HK-2 (cell line): ENCODE data around the gene ZNF652.
"Not testable (repeated sequence)": the region's sequence is repeated elsewhere in the genome, so short reads cannot be mapped to it uniquely, and the experiment has no call there.

ENCODE experiments used
- DNase-seq: peaks from one replicate; pipeline ENCODE4 v3.0.0-alpha.2; 2018; ENCODE audit not compliant: unreplicated experiment

The ZNF652 gene

GRCh38 chr17:49315551-49316257, 46.3 kb downstream of the ZNF652 start:
- peak; percentile 68 for DNase-seq

- no peak for DNase-seq
Observed at GRCh38 chr17:49312722-49313121, 49.3 kb downstream of the ZNF652 start.

- DNase-seq, result no peak
Observed at GRCh38 chr17:49299996-49300395, 62.1 kb downstream of the ZNF652 start.

- DNase-seq, result no peak
Observed at GRCh38 chr17:49298371-49298976, 63.6 kb downstream of the ZNF652 start.

GRCh38 chr17:49297141-49297540, 64.9 kb downstream of the ZNF652 start:
- DNase-seq, result no peak

GRCh38 chr17:49294122-49294521, 67.9 kb downstream of the ZNF652 start:
- no peak for DNase-seq

GRCh38 chr17:49292901-49293300, 69.1 kb downstream of the ZNF652 start:
- DNase-seq, result no peak

- DNase-seq, result no peak
Observed at GRCh38 chr17:49291929-49292328, 70.1 kb downstream of the ZNF652 start.

GRCh38 chr17:49290690-49291359, 71.2 kb downstream of the ZNF652 start:
- no peak for DNase-seq

- DNase-seq, result no peak
Observed at GRCh38 chr17:49288388-49288787, 73.7 kb downstream of the ZNF652 start.

GRCh38 chr17:49287481-49287880, 74.6 kb downstream of the ZNF652 start:
- DNase-seq, result no peak

- not testable (repeated sequence) for DNase-seq
Observed at GRCh38 chr17:49286261-49286973, 75.6 kb downstream of the ZNF652 start.

GRCh38 chr17:49285716-49286115, 76.3 kb downstream of the ZNF652 start:
- no peak for DNase-seq

- DNase-seq, result no peak
Observed at GRCh38 chr17:49280918-49281317, 81.1 kb downstream of the ZNF652 start.

- DNase-seq, result no peak
Observed at GRCh38 chr17:49280061-49280460, 82.0 kb downstream of the ZNF652 start.

GRCh38 chr17:49279263-49280015, 82.6 kb downstream of the ZNF652 start:
- DNase-seq, result not testable (repeated sequence)

- no peak for DNase-seq
Observed at GRCh38 chr17:49278076-49278475, 84.0 kb downstream of the ZNF652 start.

GRCh38 chr17:49277638-49278037, 84.4 kb downstream of the ZNF652 start:
- DNase-seq, result no peak

GRCh38 chr17:49275981-49276380, 86.1 kb downstream of the ZNF652 start:
- DNase-seq, result not testable (repeated sequence)

- no peak for DNase-seq
Observed at GRCh38 chr17:49269356-49269755, 92.7 kb downstream of the ZNF652 start.

GRCh38 chr17:49267912-49268311, 94.1 kb downstream of the ZNF652 start:
- no peak for DNase-seq

- no peak for DNase-seq
Observed at GRCh38 chr17:49266233-49266632, 95.8 kb downstream of the ZNF652 start.
